HepG2 (cell line): ENCODE results near the gene LLGL1. TPM values are rescaled to one million over a fixed set of nuclear protein-coding genes. Genes with fewer than 3 reads are reported as not detected.

ENCODE experiments used
- AGO1 ChIP-seq: fragments of 200-400 bp; formaldehyde crosslinking; IDR thresholded peaks from 2 replicates; pipeline ENCODE4 v1.6.1; 2017; ENCODE audit warnings: mild to moderate bottlenecking, low read depth, low read length, moderate library complexity; ENCODE audit not compliant: poor library complexity, severe bottlenecking
- DDIT3 ChIP-seq: sonication (generic); formaldehyde crosslinking; IDR thresholded peaks from 2 replicates; pipeline ENCODE4 v1.4.0; 2020; ENCODE audit warnings: mild to moderate bottlenecking, missing genetic modification reagents
- DMAP1 ChIP-seq: IDR thresholded peaks from 2 replicates; pipeline ENCODE4 v1.6.1; 2016
- DZIP1 ChIP-seq: sonication (generic); formaldehyde crosslinking; IDR thresholded peaks from 2 replicates; pipeline ENCODE4 v1.5.0; 2020; ENCODE audit warnings: mild to moderate bottlenecking, missing genetic modification reagents
- GZF1 ChIP-seq: sonication (generic); formaldehyde crosslinking; IDR thresholded peaks from 2 replicates; pipeline ENCODE4 v1.5.1; 2020; ENCODE audit warnings: mild to moderate bottlenecking, missing genetic modification reagents
- MBNL3 ChIP-seq: fragments of 250-450 bp; sonication (Bioruptor Pico); conservative IDR thresholded peaks from 2 replicates; pipeline ENCODE4 v1.8.0; 2022; ENCODE audit warnings: mild to moderate bottlenecking, inconsistent platforms
- PTBP1 ChIP-seq: fragments of 200-400 bp; formaldehyde crosslinking; IDR thresholded peaks from 2 replicates; pipeline ENCODE4 v1.6.1; 2018; ENCODE audit warnings: low read length, low read depth; ENCODE audit not compliant: poor library complexity, severe bottlenecking
- RELA ChIP-seq: sonication (generic); formaldehyde crosslinking; IDR thresholded peaks from 2 replicates; pipeline ENCODE4 v1.4.0; 2020; ENCODE audit warnings: missing genetic modification reagents
- RFX1 ChIP-seq: fragments of 450-650 bp; IDR thresholded peaks from 2 replicates; pipeline ENCODE4 v1.6.1; 2017
- SOX13 ChIP-seq, 3 experiments: fragments of 450-650 bp in 1 of 3; sonication (generic) in 1 of 3; formaldehyde crosslinking in 1 of 3; IDR thresholded peaks in 2 of 3; conservative IDR thresholded peaks in 1 of 3; 2 replicates each; pipeline versions ENCODE4 v1.5.0 to v1.6.1; 2016 to 2020; ENCODE audit warnings: antibody characterized with exemption in 1 of 3, mild to moderate bottlenecking in 1 of 3, missing compliant biosample characterization in 1 of 3, missing genetic modification reagents in 1 of 3, moderate library complexity in 1 of 3
- SRSF4 ChIP-seq: fragments of 200-400 bp; formaldehyde crosslinking; IDR thresholded peaks from one replicate; pipeline ENCODE4 v1.6.1; 2018; ENCODE audit warnings: mild to moderate bottlenecking, low read depth, low read length, moderate library complexity; ENCODE audit not compliant: poor library complexity, severe bottlenecking
- STAG1 ChIP-seq: sonication (generic); formaldehyde crosslinking; IDR thresholded peaks from 2 replicates; pipeline ENCODE4 v1.4.0; 2020; ENCODE audit warnings: missing genetic modification reagents
- TBX3 ChIP-seq: fragments of 450-650 bp; IDR thresholded peaks from 2 replicates; pipeline ENCODE4 v1.6.1; 2017; ENCODE audit warnings: antibody characterized with exemption, mild to moderate bottlenecking, inconsistent platforms, borderline replicate concordance
- TEF ChIP-seq: sonication (generic); formaldehyde crosslinking; IDR thresholded peaks from 2 replicates; pipeline ENCODE4 v1.5.0; 2020; ENCODE audit warnings: missing genetic modification reagents
- TGIF2 ChIP-seq: IDR thresholded peaks from 2 replicates; pipeline ENCODE4 v1.6.1; 2016; ENCODE audit warnings: control low read depth, missing compliant biosample characterization
- TOPORS ChIP-seq: sonication (generic); formaldehyde crosslinking; IDR thresholded peaks from 2 replicates; pipeline ENCODE4 v1.8.0; 2023; ENCODE audit warnings: mild to moderate bottlenecking, missing genetic modification reagents
- TP53 ChIP-seq: sonication (generic); formaldehyde crosslinking; conservative IDR thresholded peaks from 2 replicates; pipeline ENCODE4 v1.4.0; 2020; ENCODE audit warnings: missing genetic modification reagents
- ZBTB8A ChIP-seq: sonication (generic); formaldehyde crosslinking; IDR thresholded peaks from 2 replicates; pipeline ENCODE4 v1.4.0; 2020; ENCODE audit warnings: mild to moderate bottlenecking, low read depth, missing genetic modification reagents, borderline replicate concordance
- ZC3H4 ChIP-seq: sonication (generic); formaldehyde crosslinking; IDR thresholded peaks from 2 replicates; pipeline ENCODE4 v1.4.0; 2020; ENCODE audit warnings: missing genetic modification reagents, borderline replicate concordance
- ZNF124 ChIP-seq: sonication (generic); formaldehyde crosslinking; IDR thresholded peaks from 2 replicates; pipeline ENCODE4 v1.4.0; 2020; ENCODE audit warnings: missing genetic modification reagents
- ZNF280D ChIP-seq: sonication (generic); formaldehyde crosslinking; IDR thresholded peaks from 2 replicates; pipeline ENCODE4 v1.5.1; 2020; ENCODE audit warnings: mild to moderate bottlenecking, missing genetic modification reagents
- ZNF282 ChIP-seq: fragments of 450-650 bp; IDR thresholded peaks from 2 replicates; pipeline ENCODE4 v1.6.1; 2018; ENCODE audit not compliant: partially characterized antibody
- ZNF446 ChIP-seq: sonication (generic); formaldehyde crosslinking; IDR thresholded peaks from 2 replicates; pipeline ENCODE4 v1.5.0; 2020; ENCODE audit warnings: mild to moderate bottlenecking, missing genetic modification reagents
- ZNF549 ChIP-seq: sonication (generic); formaldehyde crosslinking; IDR thresholded peaks from 2 replicates; pipeline ENCODE4 v1.5.0; 2020; ENCODE audit warnings: missing genetic modification reagents
- ZNF567 ChIP-seq: sonication (generic); formaldehyde crosslinking; IDR thresholded peaks from 2 replicates; pipeline ENCODE4 v1.8.1; 2023; ENCODE audit warnings: mild to moderate bottlenecking, missing genetic modification reagents, borderline replicate concordance
- ZNF777 ChIP-seq: sonication (generic); formaldehyde crosslinking; IDR thresholded peaks from 2 replicates; pipeline ENCODE4 v1.4.0; 2020; ENCODE audit warnings: missing genetic modification reagents
- polyA plus RNA-seq, 8 experiments: library from polyadenylated mRNA; depleted of rRNA in 3 of 8; stranded (reverse) in 7 of 8; unstranded in 1 of 8; fragments of >200 nt; fragmentation: Illumina TruSeq in 4 of 8; extraction: Trizol in 4 of 8; gene quantifications; 2 replicates each; pipeline versions ENCODE4 v1.2.1 to v1.2.3, GENCODE V29; 2011 to 2016; ENCODE audit warnings: low read depth in 4 of 8, missing spikeins in 1 of 8, mixed read lengths in 1 of 8; ENCODE audit not compliant: insufficient read depth in 1 of 8
- total RNA-seq, 5 experiments: library from RNA; depleted of rRNA; stranded (reverse); fragments of >200 nt; fragmentation: Illumina TruSeq; extraction: Trizol; gene quantifications; 2 replicates each; pipeline ENCODE4 v1.2.3, GENCODE V29; 2016; ENCODE audit warnings: low read depth in 1 of 5

The LLGL1 gene
- total and polyA plus RNA-seq, 2 of the 13 experiments (the other 11 are each of a cell fraction or from before 2014, with no cell fraction given): 15.0 to 15.3 TPM

- TF ChIP-seq DZIP1 (CRISPR knock-in tag) (0 out of 2 replicates have a peak, but pooled peaks have one; percentile 43), RELA (CRISPR knock-in tag) (no peak; the same call in 1 of the 2 replicates), TOPORS (no peak; the same call in 1 of the 2 replicates), AGO1 (no peak), TGIF2 (CRISPR knock-in tag) (no peak), GZF1 (no peak), SRSF4 (no peak), ZNF446 (CRISPR knock-in tag) (no peak), STAG1 (CRISPR knock-in tag) (peak; percentile 7; the same call in 1 of the 2 replicates), DMAP1 (peak; percentile 92), ZBTB8A (CRISPR knock-in tag) (peak; percentile 69; the same call in 1 of the 2 replicates), PTBP1 (no peak), ZNF777 (CRISPR knock-in tag) (peak; percentile 90), SOX13 (IDR thresholded peaks at IDR 0.05) (no peak), SOX13 (CRISPR knock-in tag; conservative IDR thresholded peaks at IDR 0.05 in 1 of 2, IDR thresholded peaks at IDR 0.05 in 1 of 2) (peak in 1 of 2 experiments; percentile 10; a peak in 1 of 4 replicates), ZNF124 (CRISPR knock-in tag) (peak; percentile 17; the same call in 1 of the 2 replicates), ZNF280D (CRISPR knock-in tag) (peak; percentile 87), MBNL3 (no peak), TEF (no peak), ZC3H4 (no peak), ZNF282 (no peak), RFX1 (no peak), DDIT3 (CRISPR knock-in tag) (no peak), ZNF567 (CRISPR knock-in tag) (no peak), ZNF549 (no peak), TP53 (no peak), TBX3 (no peak)
Measured at GRCh38 chr17:18182978-18183333, 42.5 kb upstream of the LLGL1 start (continued).
